Measurements from ENCODE around the gene WDCP. TPM values are rescaled to one million over a fixed set of nuclear protein-coding genes. Genes with fewer than 3 reads are reported as not detected.

Gene WDCP
- total RNA-seq, 1 experiment from 2014 or later: 36.9 TPM

GRCh38 chr2:24046599-24046929, 627 bp downstream of the WDCP start:
- H2BK5ac ChIP-seq (ENCODE audit: insufficient read length, low read length): no peak overlapping the region
- no peak overlapping the region for H2AFZ ChIP-seq (ENCODE audit: low read length)
- no CpG with 5 or more reads among the region's 2 CpGs for WGBS (ENCODE audit: extremely low coverage, insufficient read length, low lambda C conversion rate)
- no peak for TF ChIP-seq CTCF (conservative IDR thresholded peaks at IDR 0.05)
- no peak overlapping the region for H2BK12ac ChIP-seq (ENCODE audit: insufficient read length, low read depth, low read length)
- no peak overlapping the region for H3K4ac ChIP-seq (ENCODE audit: low read depth, low read length)
- no peak overlapping the region for H3K18ac ChIP-seq (ENCODE audit: insufficient read length, low read depth, low read length)
- Mint-ChIP-seq H3K4me1 (peaks cover 15 to 22% of the 10 kb centered on the region in 2 experiments), H3K36me3 (ENCODE audit: insufficient read depth in 1 of 3, low read depth in 3 of 3) (peaks cover 0 to 7% (median 6%) of the 10 kb centered on the region in 3 experiments; a peak in 5 of 7 replicates), H3K27me3 (ENCODE audit: low read depth) (no peaks in the 10 kb centered on the region), H3K4me3 (peak overlapping the region; percentile 97 to 99), H3K27ac (no peak overlapping the region), H3K9me3 (no peaks in the 10 kb centered on the region)
- H3K4me1 ChIP-seq (ENCODE audit: insufficient read depth, low read length): 0 out of 2 replicates have a peak, but pooled peaks cover 1% of the 10 kb centered on the region
- peaks cover 9% of the 10 kb centered on the region for H3K23me2 ChIP-seq (ENCODE audit: insufficient read length, low read depth, low read length, poor library complexity, severe bottlenecking)
- H2BK120ac ChIP-seq (ENCODE audit: low read depth, low read length, poor library complexity, severe bottlenecking): no peak overlapping the region
- no peak for DNase-seq
- no peaks in the 10 kb centered on the region for H3K79me1 ChIP-seq (ENCODE audit: insufficient read depth, low read depth, low read length, poor library complexity, severe bottlenecking)
- H4K5ac ChIP-seq (ENCODE audit: insufficient read length, low read depth, low read length): no peak overlapping the region
- no peak overlapping the region for H2BK20ac ChIP-seq (ENCODE audit: low read depth, low read length, poor library complexity, severe bottlenecking)
- H3K9ac ChIP-seq (ENCODE audit: extremely low read depth, insufficient read length, low read length): peak overlapping the region; percentile 89
- H3K4me2 ChIP-seq (ENCODE audit: insufficient read depth, insufficient read length, low read length): peak overlapping the region; percentile 97
- no peak overlapping the region for H4K91ac ChIP-seq (ENCODE audit: insufficient read length, low read depth, low read length)
- H3K14ac ChIP-seq (ENCODE audit: insufficient read depth, low read length): no peak overlapping the region
- no peak overlapping the region for H3K23ac ChIP-seq (ENCODE audit: insufficient read length, low read depth, low read length)
- H3K79me2 ChIP-seq (ENCODE audit: insufficient read depth, low read length): peaks cover 2% of the 10 kb centered on the region; the same call in 1 of the 2 replicates
- no peaks in the 10 kb centered on the region for H3K27me3 ChIP-seq (ENCODE audit: insufficient read depth, low read length)
- H3K27ac ChIP-seq (ENCODE audit: insufficient read length, low read depth, low read length): no peak overlapping the region
- no peak overlapping the region for H2BK15ac ChIP-seq (ENCODE audit: low read depth, low read length)
- H4K20me1 ChIP-seq (ENCODE audit: control insufficient read depth, insufficient read depth, insufficient read length): peaks cover 5% of the 10 kb centered on the region
- H3T11ph ChIP-seq (ENCODE audit: low read length): no peak overlapping the region
- no peak overlapping the region for H3K56ac ChIP-seq (ENCODE audit: insufficient read length, low read depth, low read length)
- no peak overlapping the region for H2AK5ac ChIP-seq (ENCODE audit: insufficient read length, low read length)
- H4K8ac ChIP-seq (replicated peaks; ENCODE audit: insufficient read length, low read depth, low read length): no peak overlapping the region
- H3K9me3 ChIP-seq (ENCODE audit: control insufficient read depth, low read depth, low read length): no peaks in the 10 kb centered on the region
